Heart left ventricle (tissue), 16 donors: ENCODE data around the gene TMC6. TPM values are rescaled to one million over a fixed set of nuclear protein-coding genes. Genes with fewer than 3 reads are reported as not detected.

Experiments
- ATAC-seq, 4 donors: fragments of 200-7000 bp; cut with Tn5 transposase; one replicate each; pipeline ENCODE4 v1.9.1; 2020 to 2022; ENCODE audit warnings: moderate library complexity in 4 of 4, mild to moderate bottlenecking in 3 of 4, moderate number of reproducible peaks in 1 of 4
- DNase-seq, 5 donors: peaks; one replicate each; pipeline ENCODE4 v3.0.0-alpha.2; 2020
- H3K27ac ChIP-seq, 12 donors: fragments of 200-600 bp; sonication (generic) in 4 of 12; one replicate each; pipeline versions ENCODE4 v1.5.0 to v1.8.0; 2016 to 2022; ENCODE audit warnings: mild to moderate bottlenecking in 2 of 12
- H3K27me3 ChIP-seq, 9 donors: fragments of 200-600 bp; sonication (generic) in 2 of 9; one replicate each; pipeline versions ENCODE4 v1.5.1 to v1.8.0; 2016 to 2022; ENCODE audit warnings: mild to moderate bottlenecking in 3 of 9
- H3K36me3 ChIP-seq, 9 donors: fragments of 200-600 bp; sonication (generic) in 2 of 9; one replicate each; pipeline versions ENCODE4 v1.5.0 to v1.8.0; 2018 to 2022; ENCODE audit warnings: mild to moderate bottlenecking in 2 of 9
- H3K4me1 ChIP-seq, 12 donors: fragments of 200-600 bp; sonication (generic) in 4 of 12; one replicate each; pipeline versions ENCODE4 v1.5.0 to v1.8.0; 2016 to 2022; ENCODE audit warnings: mild to moderate bottlenecking in 3 of 12
- H3K4me3 ChIP-seq, 12 donors: fragments of 200-600 bp; sonication (generic) in 4 of 12; one replicate each; pipeline versions ENCODE4 v1.5.0 to v1.8.0; 2017 to 2022; ENCODE audit warnings: mild to moderate bottlenecking in 9 of 12, moderate library complexity in 4 of 12
- H3K9me3 ChIP-seq, 12 donors: fragments of 200-600 bp; sonication (generic) in 4 of 12; one replicate each; pipeline versions ENCODE4 v1.5.0 to v1.8.0; 2016 to 2022; ENCODE audit warnings: mild to moderate bottlenecking in 1 of 12
- POLR2A ChIP-seq, 2 donors: fragments of 450-650 bp; IDR thresholded peaks; one replicate each; pipeline ENCODE4 v1.6.1; 2017; ENCODE audit warnings: antibody characterized with exemption in 2 of 2, mild to moderate bottlenecking in 2 of 2, moderate library complexity in 2 of 2
- WGBS, 4 donors: extraction: QIAGEN DNeasy Blood & Tissue Kit in 2 of 4; methylation state at CpG; one replicate each; pipeline versions ENCODE4 v1.1.5 to v1.1.7; 2013 to 2018; 5-methylcytosine and 5-hydroxymethylcytosine counted together
- intact Hi-C, 10 donors: fragments of 100-400 bp; cut with DNase I; formaldehyde crosslinking; loops; one replicate each; pipeline versions ENCODE4 v1.11.1 to v1.14.2; 2022
- polyA plus RNA-seq, 2 donors: library from polyadenylated mRNA; stranded (reverse); fragments of 200-250 nt; gene quantifications; one replicate each; pipeline ENCODE4 v1.2.3, GENCODE V29; 2013
- total RNA-seq, 9 donors: library from RNA; depleted of rRNA in 2 of 9; stranded (reverse); fragments of >200 nt in 2 of 9; fragmentation: NEBNext Ultra II Directional in 3 of 9; extraction: Animal tissue kit (Norgen Biotek cat#: 25700) in 3 of 9; gene quantifications; one replicate each; pipeline versions ENCODE4 v1.1.0 to v1.2.4, GENCODE V29; 2016 to 2023
- TF ChIP-seq, protein P1 (sequence below), 12 donors: fragments of 200-600 bp; sonication (generic) in 4 of 12; IDR thresholded peaks; one replicate each; pipeline versions ENCODE4 v1.5.0 to v1.8.0; 2018 to 2022; ENCODE audit warnings: antibody characterized with exemption in 12 of 12, mild to moderate bottlenecking in 5 of 12
- donor health status: ischemic (EF 13 %, LVEDD 7.1; RV severe dilation, severe dysfunction).
- donor health status: healthy with polysubstance abuse.
- donor health status: DM: no; HTN: yes; CAD: no.
- donor health status: DM: no; HTN: no; CAD: no.
- donor health status: ischemic (EF 25% LVEDD 6.9; RV normal size, moderate dysfunction).
- donor health status: ischemic (EF 25% LVEDD 5.7; RV mildly dilated, moderate dysfunction).
- donor health status: healthy.
- donor health status: DM: yes; HTN: yes; CAD: no.
- donor health status: ischemic (EF 35%, LVEDD 5.7; RV mildly dilated, moderate dysfunction).
- donor health status: nonischemic (EF 11% LVEDD 7.7; RV severe dilation, severe dysfunction).
- donor health status: DM: yes; HTN: yes; CAD: no.
- donor health status: PGD.
- donor health status: ischemic (EF 29% LVEDD 5.4; RV normal size, mild dysfunction).
- donor health status: nonischemic (EF 23%, LVEDD 6.1; RV moderate dilation, normal function).

The TMC6 gene
- total and polyA plus RNA-seq, 11 donors, result 31.2 to 139 (median 69.9) TPM

DNA sequence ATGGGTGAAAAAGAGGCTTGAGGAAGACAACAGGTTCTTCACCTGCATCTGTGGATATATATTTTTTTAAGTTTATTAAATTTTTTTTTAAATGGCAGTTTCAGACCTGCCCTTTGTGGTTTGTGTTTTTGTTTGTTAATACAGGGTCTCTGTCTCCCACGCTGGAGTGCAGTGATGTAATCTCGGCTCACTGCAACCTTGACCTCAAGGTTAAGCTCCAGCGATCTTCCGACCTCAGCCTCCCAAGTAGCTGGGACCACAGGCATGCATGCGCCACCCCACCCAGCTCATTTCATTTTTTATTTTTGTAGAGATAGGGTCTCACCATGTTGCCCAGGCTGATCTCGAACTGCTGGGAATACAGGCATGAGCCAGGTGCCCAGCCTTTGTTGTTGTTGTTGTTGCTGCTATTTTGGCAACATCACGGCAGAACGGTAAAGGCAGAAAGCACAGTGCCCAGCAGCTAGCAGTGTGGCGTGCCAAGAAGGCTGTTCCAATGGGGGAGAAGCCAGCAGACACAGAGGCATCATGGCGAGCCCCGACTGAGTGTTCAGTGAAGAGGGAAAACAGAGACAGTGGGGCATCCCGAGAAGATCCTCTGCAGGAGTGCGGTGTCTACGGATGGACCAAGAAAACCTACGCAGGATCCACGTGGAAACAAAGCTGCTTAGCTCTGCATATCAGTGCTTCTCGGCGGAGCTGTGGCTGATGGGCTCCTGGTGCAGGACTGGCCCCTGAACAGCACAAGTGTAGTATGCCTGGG is 19.6 kb downstream of the TMC6 start:
- peak overlapping the region in 6 of 12 donors; percentile 20 to 51 (median 32) for H3K27ac ChIP-seq
- H3K4me3 ChIP-seq, result no peak overlapping the region
- no peak for TF ChIP-seq POLR2A (IDR thresholded peaks at IDR 0.05)
- TF ChIP-seq, protein P1, sequence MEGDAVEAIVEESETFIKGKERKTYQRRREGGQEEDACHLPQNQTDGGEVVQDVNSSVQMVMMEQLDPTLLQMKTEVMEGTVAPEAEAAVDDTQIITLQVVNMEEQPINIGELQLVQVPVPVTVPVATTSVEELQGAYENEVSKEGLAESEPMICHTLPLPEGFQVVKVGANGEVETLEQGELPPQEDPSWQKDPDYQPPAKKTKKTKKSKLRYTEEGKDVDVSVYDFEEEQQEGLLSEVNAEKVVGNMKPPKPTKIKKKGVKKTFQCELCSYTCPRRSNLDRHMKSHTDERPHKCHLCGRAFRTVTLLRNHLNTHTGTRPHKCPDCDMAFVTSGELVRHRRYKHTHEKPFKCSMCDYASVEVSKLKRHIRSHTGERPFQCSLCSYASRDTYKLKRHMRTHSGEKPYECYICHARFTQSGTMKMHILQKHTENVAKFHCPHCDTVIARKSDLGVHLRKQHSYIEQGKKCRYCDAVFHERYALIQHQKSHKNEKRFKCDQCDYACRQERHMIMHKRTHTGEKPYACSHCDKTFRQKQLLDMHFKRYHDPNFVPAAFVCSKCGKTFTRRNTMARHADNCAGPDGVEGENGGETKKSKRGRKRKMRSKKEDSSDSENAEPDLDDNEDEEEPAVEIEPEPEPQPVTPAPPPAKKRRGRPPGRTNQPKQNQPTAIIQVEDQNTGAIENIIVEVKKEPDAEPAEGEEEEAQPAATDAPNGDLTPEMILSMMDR (IDR thresholded peaks at IDR 0.05), result no peak
- intact Hi-C loops, result no loop called here
- 54 to 68% (median 65%) methylated on average over 18 of the region's 18 CpGs for WGBS, 4 donors
- ATAC-seq (peak; percentile 16 to 27 (median 23)), DNase-seq (peak in 2 of 5 donors; percentile 62)
- H3K36me3 ChIP-seq, result peaks cover 0 to 78% (median 45%) of the 10 kb centered on the region in 9 donors
- peaks cover 0 to 44% (median 21%) of the 10 kb centered on the region in 12 donors for H3K4me1 ChIP-seq
- H3K27me3 ChIP-seq, result no peaks in the 10 kb centered on the region
- H3K9me3 ChIP-seq, result no peaks in the 10 kb centered on the region

DNA sequence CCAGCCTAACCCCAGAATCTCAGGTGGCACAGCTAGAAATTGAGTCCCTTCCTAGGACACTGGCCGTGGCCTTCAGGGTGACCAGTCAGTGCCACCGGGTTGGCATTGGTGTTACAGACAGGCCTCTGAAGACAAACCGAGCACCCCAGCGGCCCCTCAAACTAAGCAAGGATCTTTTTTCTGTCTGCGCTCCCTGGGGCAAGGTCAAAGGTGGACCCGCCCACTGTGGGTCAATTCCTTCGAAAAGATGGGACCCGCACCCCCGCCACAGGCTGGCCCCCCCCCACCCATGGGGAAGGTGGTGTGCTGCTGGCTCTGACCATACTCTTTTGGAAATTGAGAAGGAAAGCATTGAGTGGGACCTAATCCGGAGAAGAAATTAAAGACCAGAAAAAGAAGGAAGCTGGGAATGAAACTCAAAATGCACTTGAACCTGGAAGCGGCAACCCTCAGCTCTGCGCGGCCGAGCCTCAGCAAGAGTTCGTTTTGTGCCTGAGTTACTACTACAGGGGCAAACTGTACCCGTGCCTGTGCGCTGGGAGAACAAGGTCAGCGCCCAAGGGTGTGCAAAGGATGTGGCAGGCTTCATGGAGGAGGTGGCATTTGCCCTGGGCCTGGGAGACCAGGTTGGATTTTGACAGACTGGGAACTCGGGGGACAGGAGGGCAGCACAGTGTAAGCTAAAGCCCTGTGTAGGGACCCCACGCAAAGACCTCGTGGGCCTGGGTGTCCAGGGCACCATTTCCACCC is 20.4 kb downstream of the TMC6 start:
- intact Hi-C loops, result no loop called here
- DNase-seq, result peak in 2 of 5 donors; percentile 25 to 26

DNA sequence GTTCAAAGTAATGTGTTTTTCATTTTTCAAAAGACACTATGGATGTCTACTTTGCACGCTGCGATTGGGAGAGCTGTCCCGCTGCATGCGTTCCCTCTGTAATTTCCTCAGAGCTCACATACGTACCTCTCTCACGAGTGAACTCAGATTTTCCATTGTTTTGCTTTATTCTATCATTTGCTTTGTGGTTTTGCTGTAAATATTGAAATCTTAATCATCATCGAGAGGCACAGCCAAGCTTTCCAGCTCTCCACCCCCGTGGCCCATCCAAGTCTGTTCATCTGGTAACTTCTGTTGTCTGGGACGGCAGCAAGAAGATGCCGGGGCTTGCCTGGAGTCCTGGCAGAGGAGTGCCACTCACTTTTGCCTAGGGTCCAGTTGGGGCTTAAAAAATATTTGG is 21.1 kb downstream of the TMC6 start:
- Histone ChIP-seq H3K4me3 (no peak overlapping the region), H3K36me3 (peaks cover 0 to 84% (median 59%) of the 10 kb centered on the region in 9 donors), H3K27me3 (no peaks in the 10 kb centered on the region), H3K9me3 (no peaks in the 10 kb centered on the region), H3K4me1 (peaks cover 0 to 31% (median 12%) of the 10 kb centered on the region in 12 donors), H3K27ac (no peak overlapping the region)
- ATAC-seq (no peak), DNase-seq (peak in 2 of 5 donors; percentile 2 to 13)
- intact Hi-C loops, result no loop called here
- 82 to 86% (median 84%) methylated on average over 10 of the region's 10 CpGs for WGBS, 4 donors
- no peak for TF ChIP-seq POLR2A (IDR thresholded peaks at IDR 0.05)
- TF ChIP-seq, protein P1 (IDR thresholded peaks at IDR 0.05), result no peak

More for the DNA sequence above, 20.4 kb downstream of the TMC6 start:
- Histone ChIP-seq H3K4me1 (peaks cover 0 to 38% (median 18%) of the 10 kb centered on the region in 12 donors), H3K36me3 (peaks cover 0 to 81% (median 52%) of the 10 kb centered on the region in 9 donors), H3K4me3 (no peak overlapping the region), H3K27ac (peak overlapping the region in 2 of 12 donors; percentile 20 to 25), H3K27me3 (no peaks in the 10 kb centered on the region), H3K9me3 (no peaks in the 10 kb centered on the region)
- TF ChIP-seq POLR2A (IDR thresholded peaks at IDR 0.05), result no peak
- TF ChIP-seq, protein P1 (IDR thresholded peaks at IDR 0.05), result no peak
- WGBS, 4 donors, result 92 to 95% (median 92%) methylated on average over 21 of the region's 21 CpGs
- no peak for ATAC-seq

DNA sequence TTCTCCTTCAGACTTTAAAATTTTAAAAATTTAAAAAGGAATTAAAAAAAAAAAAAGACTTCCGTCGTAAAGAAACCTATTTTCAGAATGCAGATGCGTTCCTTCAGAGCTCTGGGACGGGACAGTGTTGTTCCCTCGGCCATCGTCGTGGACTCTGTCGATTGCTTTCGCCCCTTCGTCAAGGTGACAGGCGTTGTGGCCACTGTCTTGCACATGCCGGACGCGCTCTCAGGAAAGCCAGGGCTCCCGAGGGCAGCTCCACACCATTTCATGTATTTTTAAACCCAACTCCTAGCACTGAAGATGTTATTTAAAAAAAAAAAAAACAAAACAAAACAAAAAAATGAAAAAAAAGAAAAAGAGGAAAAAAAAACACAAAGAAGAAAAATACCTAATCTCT is 22.3 kb downstream of the TMC6 start:
- Histone ChIP-seq H3K36me3 (peaks cover 0 to 91% (median 64%) of the 10 kb centered on the region in 9 donors), H3K27ac (no peak overlapping the region)
- TF ChIP-seq, protein P1 (IDR thresholded peaks at IDR 0.05), result no peak
- TF ChIP-seq POLR2A (IDR thresholded peaks at IDR 0.05), result no peak

More for the DNA sequence above, 22.3 kb downstream of the TMC6 start:
- DNase-seq (peak in 2 of 5 donors; percentile 14 to 20), ATAC-seq (no peak)
- 76 to 86% (median 80%) methylated on average over 15 of the region's 15 CpGs for WGBS, 4 donors
- intact Hi-C loops, result no loop called here
- Histone ChIP-seq H3K27me3 (no peaks in the 10 kb centered on the region), H3K9me3 (no peaks in the 10 kb centered on the region), H3K4me3 (no peak overlapping the region), H3K4me1 (peaks cover 0 to 24% (median 7%) of the 10 kb centered on the region in 12 donors)
